Right renal cortex interstitium (tissue), 3 donors: ENCODE data around the gene TIMM10B. TPM values are rescaled to one million over a fixed set of nuclear protein-coding genes. Genes with fewer than 3 reads are reported as not detected.

Source experiments
- DNase-seq, 3 donors: peaks; one replicate each; pipeline ENCODE4 v3.0.0-alpha.2; 2013; ENCODE audit warnings: low read depth in 3 of 3, low spot score in 2 of 3
- polyA plus RNA-seq, 3 donors: library from polyadenylated mRNA; unstranded; fragments of 120-200 nt; gene quantifications; one replicate each; pipeline ENCODE4 v1.2.1, GENCODE V29; 2013; ENCODE audit not compliant: insufficient read length in 3 of 3

Gene TIMM10B
- polyA plus RNA-seq, 3 donors: 38.3 to 42.4 (median 38.7) TPM

DNA sequence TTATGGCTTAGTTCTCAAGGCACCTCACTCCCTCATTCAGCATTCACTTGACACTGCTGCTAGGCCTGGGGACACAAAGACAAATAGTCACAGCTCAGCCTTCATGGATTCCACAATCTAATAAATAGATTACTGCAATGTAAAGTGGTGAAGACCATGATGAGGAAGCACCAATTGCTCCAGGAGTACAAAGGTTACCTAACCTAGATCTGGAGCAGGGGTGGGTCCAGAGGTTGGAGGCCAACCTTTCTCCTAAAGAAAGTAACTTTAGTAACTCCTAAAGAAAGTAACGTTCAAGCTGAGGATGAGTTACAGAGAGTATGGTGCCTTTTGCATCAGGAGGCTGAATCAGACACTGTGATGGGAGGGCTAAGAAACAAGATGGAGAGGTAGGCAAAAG, 11.7 kb upstream of the TIMM10B start:
- no peak for DNase-seq

DNA sequence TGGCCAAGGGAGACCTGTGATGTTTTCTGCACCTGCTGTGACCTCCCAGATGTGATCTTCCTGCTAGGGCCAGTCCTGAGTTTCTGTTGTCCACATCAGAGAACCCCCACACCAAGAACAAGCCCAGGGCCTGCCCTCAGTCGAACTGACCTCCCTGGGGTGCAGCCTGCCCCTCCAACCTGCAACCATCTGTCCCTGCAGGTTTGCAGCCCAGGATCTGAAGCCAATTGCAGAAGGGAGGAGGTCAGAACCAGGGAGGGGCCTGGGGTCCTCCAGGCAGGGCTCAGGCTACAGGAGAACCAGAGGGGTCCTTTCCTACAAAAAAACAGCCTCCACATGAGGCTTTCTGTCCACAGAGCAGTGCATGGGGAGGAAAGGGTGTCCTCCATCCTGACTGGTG, 8.4 kb upstream of the TIMM10B start:
- DNase-seq: no peak

DNA sequence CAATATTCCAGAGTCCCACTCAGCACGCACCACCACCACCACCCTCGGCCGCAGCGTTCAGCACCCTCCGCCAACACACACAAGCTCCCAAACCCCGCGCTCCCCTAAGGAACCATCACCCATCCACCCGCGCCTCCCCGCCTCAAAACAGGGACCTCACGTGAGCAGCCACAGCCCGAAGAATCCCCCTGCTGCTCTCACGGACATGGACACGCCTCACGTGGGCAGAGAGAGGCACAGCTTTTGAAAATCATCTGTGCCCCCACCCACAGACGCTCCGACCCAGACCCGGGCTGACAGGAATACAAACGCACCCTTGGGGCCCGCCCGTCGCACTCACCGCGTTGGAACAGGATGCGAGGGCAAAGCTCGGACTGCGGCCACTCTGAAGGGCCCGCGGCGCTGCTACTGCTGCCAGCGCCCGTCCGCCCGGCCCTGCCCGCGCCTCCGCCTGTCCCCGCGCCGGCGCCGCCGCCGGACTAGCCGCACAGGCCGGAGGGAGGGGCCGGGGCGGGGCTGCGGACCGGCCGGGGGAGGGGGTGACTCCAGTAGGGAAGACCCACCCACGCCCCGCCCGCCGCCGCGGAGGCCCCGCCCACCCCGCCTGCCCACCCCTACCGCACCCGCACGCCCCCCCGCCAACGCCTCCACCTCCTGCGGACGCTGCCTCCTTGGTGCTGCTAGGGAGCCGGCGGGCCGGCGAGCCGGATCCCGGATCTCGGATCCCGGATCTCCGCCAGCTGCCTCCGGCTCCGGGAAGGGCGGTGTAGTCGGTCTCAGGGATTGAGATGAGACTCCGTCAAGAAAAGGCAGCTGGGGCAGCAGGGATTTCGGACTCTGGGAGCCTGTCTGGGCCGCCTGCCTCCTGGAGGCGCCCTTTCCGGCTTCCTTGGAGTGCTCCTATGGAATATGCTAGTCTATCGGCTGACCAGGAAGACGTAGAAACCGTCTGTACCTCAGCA, 7.6 kb upstream of the TIMM10B start, which contains the start of gene TRIM3:
Gene TRIM3, minus strand, starts transcription at position 491 of the 962 bp plus-strand sequence. CDS start 8,246 bp downstream, outside the sequence.
- peak in 2 of 3 donors; percentile 69 to 80 for DNase-seq

DNA sequence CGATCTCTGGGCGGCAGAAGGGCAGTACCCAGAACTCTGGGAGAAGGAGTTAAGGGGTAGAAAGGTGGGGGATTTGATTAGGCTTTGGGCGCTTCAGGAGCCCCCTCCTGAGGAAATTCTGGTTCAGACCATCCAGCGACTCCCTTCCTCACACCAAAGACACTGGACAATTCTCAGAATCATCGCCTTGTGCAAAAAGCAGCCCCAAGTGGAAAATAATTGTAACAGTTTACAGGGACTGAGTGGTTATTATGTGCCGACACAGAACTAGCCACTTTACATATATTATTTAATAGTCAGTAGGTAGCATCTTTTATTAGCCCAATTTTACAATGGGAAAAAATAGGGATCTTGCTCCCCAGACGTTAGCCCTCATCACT, 6.9 kb upstream of the TIMM10B start:
- no peak for DNase-seq

DNA sequence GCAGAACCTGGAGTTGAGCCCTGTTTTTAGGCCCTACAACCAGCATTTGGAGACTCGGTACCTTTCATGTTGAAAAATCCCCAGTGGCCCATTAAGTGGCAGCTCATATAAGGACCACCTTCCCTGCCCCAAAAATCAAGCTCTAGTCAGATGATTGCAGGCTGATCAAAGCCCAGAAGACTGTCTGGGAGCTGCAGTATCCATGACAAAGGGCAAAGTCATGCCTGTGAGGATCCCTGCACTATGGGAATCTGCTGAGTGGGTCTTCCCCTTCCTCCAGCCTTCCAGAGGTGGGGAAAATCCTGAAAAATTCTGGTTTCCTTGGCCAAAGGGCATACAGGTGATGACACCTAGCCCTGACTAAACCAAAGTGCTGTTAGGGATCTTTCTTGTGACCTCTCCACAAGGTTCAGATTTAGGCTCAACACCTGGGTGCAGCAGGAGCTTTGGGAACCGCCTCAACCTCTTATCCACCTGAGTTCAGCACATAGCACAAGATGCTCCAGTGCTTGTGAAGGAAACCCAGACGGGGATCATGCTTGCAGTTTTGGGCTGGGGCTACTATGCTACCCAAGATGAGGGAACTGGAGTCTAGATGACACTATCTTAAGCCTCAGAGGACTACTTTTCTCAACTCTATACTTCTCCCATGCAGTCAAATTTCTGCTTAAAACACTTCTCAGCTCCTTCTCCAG, 6.3 kb upstream of the TIMM10B start:
- DNase-seq: no peak

DNA sequence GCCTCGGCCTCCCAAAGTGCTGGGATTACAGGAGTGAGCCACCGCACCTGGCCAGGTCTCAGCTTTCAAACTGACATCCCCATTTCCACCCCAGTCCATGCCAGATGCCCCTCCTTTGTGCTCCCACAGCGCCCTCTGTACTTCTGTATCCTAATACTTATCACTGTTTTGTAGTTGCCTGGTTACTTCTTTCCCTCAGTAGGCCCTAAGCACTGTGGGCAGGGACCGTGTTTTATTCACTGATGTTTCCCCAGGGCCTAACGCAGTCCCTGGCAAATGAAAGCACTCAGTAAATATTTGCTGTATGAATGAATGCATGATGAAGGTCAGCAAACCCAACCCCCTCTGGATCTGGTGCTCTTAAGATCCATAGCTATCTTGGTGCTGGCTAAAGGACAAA, 5.4 kb upstream of the TIMM10B start:
- DNase-seq: no peak

DNA sequence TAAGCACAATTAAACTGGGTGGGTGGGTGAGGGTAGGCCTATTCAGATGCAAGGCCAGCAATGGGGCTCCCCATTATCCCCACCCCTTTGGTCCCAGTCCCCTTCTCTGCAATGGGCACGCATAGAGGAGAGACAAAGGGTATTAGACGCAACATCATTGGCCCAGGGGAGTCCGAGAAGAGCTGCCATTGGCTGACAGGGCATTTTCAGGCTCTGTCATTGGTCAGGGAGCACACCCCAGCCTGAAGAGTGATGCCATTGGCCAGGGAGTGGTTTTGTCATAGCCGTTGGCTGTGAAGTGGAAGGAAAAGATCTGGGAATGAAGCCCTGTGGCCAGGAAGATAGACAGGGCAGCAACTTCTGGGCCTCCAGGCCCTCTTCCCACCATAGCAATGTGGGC, 4.7 kb upstream of the TIMM10B start:
- DNase-seq: no peak

DNA sequence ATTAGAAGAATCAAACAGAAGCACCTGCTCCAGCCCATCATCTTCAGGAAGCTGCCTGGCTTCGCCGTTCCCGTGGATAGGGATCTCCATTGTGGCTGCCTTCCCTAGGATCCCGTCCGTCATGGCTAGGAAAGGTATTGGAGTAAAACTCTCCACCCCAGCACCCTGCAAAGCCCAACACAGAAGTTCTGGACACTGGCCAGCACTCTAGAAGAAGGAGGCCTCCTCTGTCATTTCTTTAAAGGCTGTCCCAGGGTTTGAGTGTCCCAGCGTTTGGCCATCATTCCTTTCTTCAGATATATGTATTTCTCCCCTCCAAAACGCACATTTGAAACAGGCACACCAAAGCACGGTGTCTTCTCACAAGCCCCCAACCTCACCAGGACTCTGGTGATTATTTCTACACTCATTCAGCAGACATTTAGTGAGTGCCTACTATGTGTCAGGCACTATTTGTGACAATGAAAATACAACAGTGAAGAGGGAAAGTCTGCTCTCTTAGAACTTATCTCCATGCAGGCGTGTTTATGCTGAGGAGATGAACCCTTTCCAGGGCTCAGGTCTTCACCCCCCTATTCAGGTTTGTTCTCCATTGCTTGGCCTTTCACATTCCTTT, 894 bp upstream of the TIMM10B start:
- DNase-seq: no peak

DNA sequence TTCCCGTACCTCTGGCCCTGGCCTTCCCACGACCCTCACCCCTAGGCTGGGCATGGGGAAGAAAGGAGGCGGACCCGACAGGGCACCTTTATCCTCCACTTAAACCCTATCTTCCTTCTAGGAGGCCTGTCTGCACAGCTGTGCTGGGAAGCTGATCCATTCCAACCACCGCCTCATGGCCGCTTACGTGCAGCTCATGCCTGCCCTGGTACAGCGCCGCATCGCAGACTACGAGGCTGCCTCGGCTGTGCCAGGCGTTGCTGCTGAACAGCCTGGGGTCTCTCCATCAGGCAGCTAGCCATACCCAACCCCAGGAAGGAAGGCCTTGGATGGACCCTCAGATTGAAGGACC, 599 bp downstream of the TIMM10B start:
- no peak for DNase-seq

DNA sequence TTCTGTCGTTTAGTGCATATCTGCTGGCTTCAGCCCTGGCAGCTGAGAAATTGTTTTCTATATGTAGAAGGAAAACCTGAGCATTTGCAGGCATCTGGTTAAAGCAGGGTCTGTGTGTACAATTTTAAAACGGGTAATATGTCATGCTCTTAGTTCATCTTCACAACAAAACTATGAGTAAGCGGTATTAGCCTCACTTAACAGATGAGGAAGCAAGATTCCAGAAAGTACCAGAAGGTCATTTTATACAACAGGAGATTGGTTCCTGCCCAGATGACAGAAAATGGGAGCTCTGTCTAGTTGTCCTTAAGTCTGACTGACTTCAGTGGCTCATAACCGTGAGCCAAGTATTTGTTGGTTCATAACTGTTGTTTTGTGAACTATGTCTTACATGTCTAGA, 1.1 kb downstream of the TIMM10B start:
- no peak for DNase-seq

DNA sequence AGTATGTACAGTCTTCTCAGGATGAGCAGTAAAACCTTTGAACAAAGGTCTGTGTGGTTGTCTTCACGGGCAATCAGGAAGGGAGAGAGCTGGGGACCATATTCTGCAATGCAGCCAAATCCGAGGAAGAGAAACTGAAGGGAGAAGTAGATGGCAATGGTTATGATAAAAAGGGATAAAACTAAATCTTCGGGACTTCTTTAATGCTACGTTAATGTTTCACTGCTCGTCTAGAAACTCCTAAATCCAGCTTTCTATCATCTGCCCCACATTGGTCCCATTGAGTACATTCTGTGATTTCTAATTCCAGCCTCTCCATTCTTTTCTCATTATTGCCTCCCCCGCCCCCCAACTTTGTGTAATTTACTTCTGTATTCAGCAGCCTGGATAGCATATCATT, 1.7 kb downstream of the TIMM10B start:
- DNase-seq: no peak

DNA sequence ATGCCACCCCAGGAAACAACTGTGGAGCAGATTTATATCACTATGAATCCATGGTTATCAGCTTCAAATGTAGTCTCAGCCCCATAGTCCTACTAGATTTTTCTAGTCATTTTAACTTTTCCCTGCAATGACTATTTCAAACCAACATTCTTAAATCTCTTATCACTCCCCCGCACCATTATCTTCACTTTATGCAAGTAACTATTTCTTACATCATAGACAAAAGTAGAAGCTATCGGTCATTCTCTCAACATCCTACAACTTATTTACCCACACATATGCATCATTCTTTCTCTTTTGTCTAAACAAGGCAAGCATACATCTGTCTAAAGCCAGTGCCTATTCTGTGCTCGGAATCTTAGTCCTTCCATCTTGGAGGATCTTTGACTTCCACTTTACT, 4.4 kb downstream of the TIMM10B start:
- DNase-seq: no peak

DNA sequence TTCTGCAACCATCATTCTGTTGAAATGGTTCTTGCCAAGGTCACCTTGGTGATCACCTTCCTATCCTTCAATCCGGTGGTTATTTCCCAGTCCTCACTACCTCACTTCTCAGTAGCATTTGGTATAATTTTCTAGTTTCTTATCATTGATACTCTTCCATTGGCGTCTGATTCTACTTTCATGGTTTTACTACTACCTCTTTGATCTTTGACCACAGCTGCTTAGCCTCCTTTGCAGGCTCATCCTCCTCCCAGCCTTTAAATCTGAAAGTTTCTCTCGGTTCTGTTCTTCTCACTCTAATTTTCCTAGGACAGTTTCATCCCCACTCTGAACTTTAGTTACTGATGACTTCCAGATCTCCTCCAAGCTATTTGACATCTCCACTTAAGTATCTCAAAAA, 5.0 kb downstream of the TIMM10B start:
- no peak for DNase-seq

DNA sequence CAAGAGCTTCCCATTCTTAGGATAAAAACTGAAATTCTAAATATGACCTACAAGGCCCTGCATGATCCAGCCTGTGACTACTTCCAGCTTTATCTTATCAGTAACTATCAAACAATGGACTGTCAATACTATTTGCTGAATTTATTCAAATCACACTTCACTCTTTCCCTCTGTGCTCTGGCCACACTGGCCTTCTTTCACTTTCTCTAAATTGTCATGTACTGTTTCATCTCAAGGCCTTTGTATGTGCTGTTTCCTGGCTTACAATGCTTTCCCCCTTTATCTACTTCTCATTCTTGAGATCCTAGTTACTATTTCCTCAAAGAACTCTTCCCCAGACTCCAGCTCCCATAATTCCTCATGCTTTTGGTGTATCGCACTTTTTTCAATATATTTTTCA, 5.6 kb downstream of the TIMM10B start:
- DNase-seq: no peak

DNA sequence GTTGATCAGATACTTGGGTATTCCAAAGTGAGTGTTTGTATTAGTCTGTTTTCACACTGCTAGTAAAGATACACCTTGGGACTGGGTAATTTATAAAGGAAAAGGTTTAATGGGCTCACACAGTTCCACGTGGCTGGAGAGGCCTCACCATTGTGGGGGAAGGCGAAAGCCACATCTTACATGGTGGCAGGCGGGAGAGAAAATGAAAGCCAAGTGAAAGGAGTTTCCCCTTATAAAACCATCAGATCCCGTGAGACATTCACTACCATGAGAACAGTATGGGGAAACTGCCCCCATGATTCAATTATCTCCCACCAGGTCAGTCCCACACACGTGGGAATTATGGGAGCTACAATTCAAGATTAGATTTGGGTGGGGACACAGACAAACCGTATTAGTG, 7.0 kb downstream of the TIMM10B start:
- no peak for DNase-seq

DNA sequence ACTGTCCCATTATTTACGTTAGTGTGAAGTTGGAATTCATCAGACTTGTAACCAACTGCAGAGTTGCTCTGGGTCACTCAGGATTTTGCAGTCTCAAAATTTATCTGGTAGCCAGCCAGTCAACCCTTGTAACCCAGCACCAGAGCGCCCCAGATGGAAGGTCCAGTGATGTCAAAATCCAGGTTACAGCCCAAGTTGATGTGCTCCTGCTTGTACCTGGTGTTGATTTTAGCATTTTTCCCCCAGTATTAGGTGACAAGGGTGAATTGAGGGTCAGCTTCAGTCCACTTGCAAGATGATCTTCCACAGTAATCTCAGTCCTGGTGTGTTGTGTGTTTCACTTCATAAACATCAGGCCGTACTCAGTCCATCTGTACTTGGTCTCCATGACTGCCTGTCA, 7.5 kb downstream of the TIMM10B start:
- DNase-seq: no peak

DNA sequence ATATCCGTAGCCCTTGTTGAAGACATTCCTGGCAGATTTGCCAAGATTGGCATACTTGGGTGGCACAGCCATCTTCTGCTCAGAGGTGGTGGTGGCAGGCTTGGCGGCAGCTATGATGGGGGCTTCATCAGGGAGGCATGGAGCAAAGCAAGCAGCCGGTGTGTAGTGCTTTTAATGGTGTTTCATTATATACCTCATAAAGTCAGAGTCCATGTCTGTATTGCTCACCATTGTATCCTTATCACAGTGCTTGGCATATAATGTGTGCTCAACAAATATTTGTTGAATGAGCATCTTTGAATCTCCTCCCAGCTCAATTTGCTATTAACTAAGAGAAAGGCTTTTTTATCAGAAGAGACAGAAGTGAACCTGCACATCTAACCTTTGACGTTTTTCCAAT, 8.0 kb downstream of the TIMM10B start:
- DNase-seq: no peak

DNA sequence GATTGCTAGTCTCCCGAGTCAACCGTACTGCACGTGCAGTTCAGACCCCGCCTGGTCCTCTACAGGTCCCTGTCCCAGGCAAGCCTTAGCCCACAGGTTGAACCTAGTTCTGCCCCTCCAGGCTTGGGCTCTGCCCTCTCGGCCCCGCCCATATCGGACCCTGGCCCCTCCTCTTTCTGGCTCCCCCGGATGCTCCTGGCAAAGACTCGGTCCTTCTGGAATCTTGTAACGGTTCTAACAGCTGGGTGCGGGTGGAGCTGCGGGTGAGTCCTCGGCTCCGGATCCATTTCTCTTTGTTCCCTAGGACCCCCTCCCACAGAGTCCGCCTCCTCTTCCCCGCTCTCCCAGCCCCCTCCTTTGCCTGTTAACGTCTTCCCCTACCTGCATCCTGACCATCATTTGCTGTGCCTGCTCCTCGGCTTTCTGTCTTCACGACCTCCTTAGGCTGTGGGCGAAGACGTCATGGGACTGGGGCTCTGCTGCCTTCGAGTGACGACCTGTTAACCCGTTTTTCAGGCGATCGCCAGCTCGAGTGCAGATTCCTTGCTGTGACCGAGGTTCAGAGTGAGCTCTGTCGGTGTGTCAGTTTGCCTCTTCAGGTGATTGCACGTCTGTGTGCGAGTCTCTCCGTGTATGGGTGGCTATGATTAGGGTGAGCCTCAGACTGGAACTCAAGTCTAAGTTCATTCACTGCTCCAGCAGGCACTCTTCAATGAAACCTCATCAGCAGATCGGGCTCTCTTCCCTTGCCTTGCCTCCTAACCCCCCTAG, 16.0 kb downstream of the TIMM10B start, which contains the start of gene DNHD1:
Gene DNHD1, plus strand, starts transcription at position 212 of the 771 bp plus-strand sequence. CDS start 936 bp downstream, outside the sequence.
- no peak for DNase-seq

DNA sequence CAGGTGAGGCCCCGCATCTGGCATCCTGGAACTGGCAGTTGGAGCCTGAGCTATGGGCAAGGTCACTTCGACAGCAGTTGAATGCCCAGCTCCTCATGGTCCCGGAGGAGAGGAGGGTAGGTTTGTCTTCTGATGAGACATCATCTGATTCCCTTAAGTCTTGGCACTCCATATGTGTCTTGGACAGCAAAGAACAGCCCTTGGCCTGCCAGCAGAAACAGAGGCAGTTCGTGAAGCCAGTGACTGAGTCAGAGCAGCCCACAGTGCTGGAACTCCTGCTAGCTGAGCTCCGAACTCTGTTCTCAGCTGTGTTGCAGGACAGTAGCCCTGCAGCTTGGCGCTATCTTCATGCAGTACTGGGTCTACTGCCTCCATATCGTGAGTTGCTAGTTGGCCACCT, 16.8 kb downstream of the TIMM10B start:
- DNase-seq: no peak

DNA sequence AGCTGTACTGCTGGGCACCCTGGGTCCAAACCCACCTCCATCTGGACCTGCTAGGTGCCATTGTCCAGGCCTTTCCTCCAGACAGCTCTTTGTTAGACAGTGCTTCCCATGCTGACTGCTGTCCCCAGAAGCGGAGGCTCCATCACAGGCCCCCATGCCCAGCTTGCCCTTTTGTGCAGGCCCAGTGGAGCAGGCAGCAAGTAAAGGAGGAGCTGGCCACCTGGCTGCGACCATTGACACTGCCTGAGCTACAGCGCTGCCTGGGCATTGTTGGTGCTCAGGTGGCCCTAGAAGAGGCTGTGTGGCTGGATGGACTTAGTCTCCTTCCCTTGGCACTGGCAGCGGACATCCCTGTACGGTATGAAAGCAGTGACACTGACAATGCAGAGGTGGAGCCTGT, 17.2 kb downstream of the TIMM10B start:
- DNase-seq: no peak

DNA sequence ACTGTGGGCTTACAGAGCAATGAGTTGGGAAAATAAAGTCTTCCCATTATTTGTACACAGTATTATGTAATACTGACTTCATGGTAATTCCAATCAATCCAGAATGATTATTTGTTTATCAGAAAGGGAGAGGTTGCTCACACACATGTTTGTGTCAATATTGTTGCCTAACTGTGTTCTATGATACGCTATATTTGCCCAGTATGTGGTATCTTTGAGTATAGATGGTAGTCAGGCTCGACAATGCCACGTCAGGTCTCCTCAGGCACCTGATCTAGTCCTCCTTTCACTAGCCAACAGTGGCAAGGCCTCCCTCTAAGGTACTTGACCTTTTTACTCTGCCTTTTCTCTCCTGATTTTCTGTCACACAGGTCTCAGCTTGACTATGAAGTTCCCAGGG, 21.1 kb downstream of the TIMM10B start:
- no peak for DNase-seq
